GM23338 (cell line): ENCODE measurements around the gene CACNG6.

Source experiments
- CREB1 ChIP-seq: fragments of 250-450 bp; sonication (Bioruptor Pico); IDR thresholded peaks from 2 replicates; pipeline ENCODE4 v1.5.0; 2020; ENCODE audit warnings: low read depth, mild to moderate bottlenecking, moderate library complexity
- EZH2 ChIP-seq: fragments of 200-600 bp; sonication (generic); IDR thresholded peaks from one replicate; pipeline ENCODE4 v1.8.0; 2017; ENCODE audit warnings: antibody characterized with exemption, mild to moderate bottlenecking, low read depth; ENCODE audit not compliant: unreplicated experiment
- EZH2phosphoT487 ChIP-seq: fragments of 200-600 bp; sonication (generic); IDR thresholded peaks from one replicate; pipeline ENCODE4 v1.8.1; 2018; ENCODE audit warnings: antibody characterized with exemption; ENCODE audit not compliant: unreplicated experiment
- JUNB ChIP-seq: IDR thresholded peaks from one replicate; pipeline ENCODE4 v1.6.1; 2016; ENCODE audit warnings: antibody characterized with exemption; ENCODE audit not compliant: unreplicated experiment
- NANOG ChIP-seq: IDR thresholded peaks from 2 replicates; pipeline ENCODE4 v1.6.1; 2016; ENCODE audit warnings: antibody characterized with exemption, borderline replicate concordance
- POLR2AphosphoS5 ChIP-seq: IDR thresholded peaks from 2 replicates; pipeline ENCODE4 v1.6.1; 2016; ENCODE audit warnings: antibody characterized with exemption, low read depth
- REST ChIP-seq: IDR thresholded peaks from one replicate; pipeline ENCODE4 v1.6.1; 2018; ENCODE audit warnings: antibody characterized with exemption; ENCODE audit not compliant: unreplicated experiment
- ZNF114 ChIP-seq: fragments of 250-450 bp; sonication (Bioruptor Pico); IDR thresholded peaks from 2 replicates; pipeline ENCODE4 v1.5.0; 2020; ENCODE audit warnings: mild to moderate bottlenecking, moderate library complexity
- ZNF462 ChIP-seq: fragments of 250-450 bp; sonication (Bioruptor Pico); IDR thresholded peaks from 2 replicates; pipeline ENCODE4 v1.5.0; 2020; ENCODE audit warnings: mild to moderate bottlenecking, moderate library complexity
- TF ChIP-seq, protein P1 (sequence below), 2 experiments: fragments of 200-600 bp in 1 of 2; sonication (generic) in 1 of 2; conservative IDR thresholded peaks; 2 replicates each; pipeline versions ENCODE4 v1.5.1 to v1.6.1; 2016 to 2017; ENCODE audit warnings: antibody characterized with exemption in 2 of 2, low read depth in 2 of 2, mild to moderate bottlenecking in 2 of 2, moderate library complexity in 1 of 2

DNA sequence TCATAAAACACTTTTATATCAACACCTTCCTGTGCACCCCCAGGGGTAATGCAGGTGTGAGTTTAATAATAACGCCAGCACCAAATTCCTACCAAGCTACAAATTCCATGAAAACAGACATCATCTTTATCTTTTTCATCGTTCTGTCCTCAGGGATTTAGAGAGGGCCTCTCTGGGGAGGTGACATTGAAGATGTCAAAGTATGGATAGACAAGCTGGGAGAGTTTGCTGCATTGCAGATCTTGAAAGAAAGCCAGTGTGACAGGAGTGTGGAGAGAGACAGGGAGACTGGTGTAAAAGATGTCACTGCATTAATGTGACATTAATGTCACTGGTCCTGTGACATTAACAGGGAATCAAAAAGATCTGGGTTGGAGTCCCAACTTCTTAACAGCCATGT, 10.1 kb downstream of the CACNG6 start:
- TF ChIP-seq, protein P1, sequence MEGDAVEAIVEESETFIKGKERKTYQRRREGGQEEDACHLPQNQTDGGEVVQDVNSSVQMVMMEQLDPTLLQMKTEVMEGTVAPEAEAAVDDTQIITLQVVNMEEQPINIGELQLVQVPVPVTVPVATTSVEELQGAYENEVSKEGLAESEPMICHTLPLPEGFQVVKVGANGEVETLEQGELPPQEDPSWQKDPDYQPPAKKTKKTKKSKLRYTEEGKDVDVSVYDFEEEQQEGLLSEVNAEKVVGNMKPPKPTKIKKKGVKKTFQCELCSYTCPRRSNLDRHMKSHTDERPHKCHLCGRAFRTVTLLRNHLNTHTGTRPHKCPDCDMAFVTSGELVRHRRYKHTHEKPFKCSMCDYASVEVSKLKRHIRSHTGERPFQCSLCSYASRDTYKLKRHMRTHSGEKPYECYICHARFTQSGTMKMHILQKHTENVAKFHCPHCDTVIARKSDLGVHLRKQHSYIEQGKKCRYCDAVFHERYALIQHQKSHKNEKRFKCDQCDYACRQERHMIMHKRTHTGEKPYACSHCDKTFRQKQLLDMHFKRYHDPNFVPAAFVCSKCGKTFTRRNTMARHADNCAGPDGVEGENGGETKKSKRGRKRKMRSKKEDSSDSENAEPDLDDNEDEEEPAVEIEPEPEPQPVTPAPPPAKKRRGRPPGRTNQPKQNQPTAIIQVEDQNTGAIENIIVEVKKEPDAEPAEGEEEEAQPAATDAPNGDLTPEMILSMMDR (conservative IDR thresholded peaks at IDR 0.05; ENCODE audit: low read depth in 2 of 2): no peak
- TF ChIP-seq REST (no peak), EZH2 (no peak), POLR2AphosphoS5 (no peak), ZNF114 (no peak), NANOG (no peak), CREB1 (CRISPR knock-in tag) (no peak), EZH2phosphoT487 (no peak), ZNF462 (CRISPR knock-in tag) (no peak), JUNB (no peak)
